K562 (cell line): ENCODE results near the gene ABLIM1. TPM values are rescaled to one million over a fixed set of nuclear protein-coding genes. Genes with fewer than 3 reads are reported as not detected.

Experiments used
- ATAC-seq: fragments of 200-7000 bp; cut with Tn5 transposase; 3 replicates; pipeline ENCODE4 v1.9.1; 2020; ENCODE audit warnings: moderate library complexity
- BruUV-seq: library from RNA; stranded (reverse); fragments of 400-500 nt; replicated peaks from 2 replicates; lab custom pipeline; 2021; lab: Mats Ljungman, UMichigan
- CTCF ChIA-PET: fragments of 300-600 bp; formaldehyde crosslinking; extraction: SDS; loops from one replicate; lab custom pipeline; 2021; ENCODE audit warnings: low intra/inter-chr PET ratio; lab: Yijun Ruan, JAX
- POLR2A ChIA-PET: fragments of 300-600, 350-650 bp; sonication (Branson Sonifier 250); formaldehyde crosslinking; extraction: SDS; loops from one replicate; lab custom pipeline; 2021; ENCODE audit warnings: antibody characterized with exemption, inconsistent platforms; lab: Yijun Ruan, JAX
- DNase-seq, 4 experiments: peaks; one replicate each; pipeline versions ENCODE4 v3.0.0 to v3.0.0-alpha.2; 2011 to 2018; ENCODE audit warnings: low spot score in 3 of 4, mixed read lengths in 3 of 4; ENCODE audit errors: extremely low read depth in 1 of 4
- FAIRE-seq: peaks from 2 replicates; lab custom pipeline; 2011; peaks lifted over from hg19 to GRCh38; lab: Jason Lieb, UNC
- H2AFZ ChIP-seq: 2 replicates; pipeline ENCODE4 v1.6.0; 2011; ENCODE audit warnings: low read depth, low read length, control low read depth, inconsistent platforms
- H3K27ac ChIP-seq: fragments of 200-600 bp; 3 replicates; pipeline ENCODE4 v1.8.0; 2011; ENCODE audit warnings: low read depth, mild to moderate bottlenecking, control low read depth, inconsistent platforms, low read length, moderate library complexity, mixed read lengths; ENCODE audit errors: extremely low read depth
- H3K27me3 ChIP-seq, 2 experiments: fragments of 300-600 bp in 1 of 2; 2 replicates in 1 of 2; 3 replicates in 1 of 2; pipeline versions ENCODE4 v1.6.0 to v1.8.0; 2011; ENCODE audit warnings: inconsistent platforms in 2 of 2, low read length in 2 of 2, mild to moderate bottlenecking in 1 of 2, mixed read lengths in 1 of 2, moderate library complexity in 1 of 2; ENCODE audit not compliant: control insufficient read depth in 2 of 2, insufficient read depth in 2 of 2
- H3K36me3 ChIP-seq: fragments of 300-600 bp; 3 replicates; pipeline ENCODE4 v1.8.0; 2011; ENCODE audit warnings: mild to moderate bottlenecking, low read length, inconsistent platforms; ENCODE audit not compliant: control insufficient read depth, insufficient read depth
- H3K4me1 ChIP-seq, 2 experiments: fragments of 200-600 bp in 1 of 2; replicated peaks in 1 of 2; 2 replicates in 1 of 2; 3 replicates in 1 of 2; pipeline versions ENCODE4 v1.5.1 to v1.8.0; 2011; ENCODE audit warnings: inconsistent platforms in 2 of 2, low read length in 2 of 2, mild to moderate bottlenecking in 1 of 2, mixed read lengths in 1 of 2, moderate library complexity in 1 of 2; ENCODE audit not compliant: control insufficient read depth in 2 of 2, insufficient read depth in 2 of 2
- H3K4me2 ChIP-seq: 2 replicates; pipeline ENCODE4 v1.6.1; 2011; ENCODE audit warnings: low read length, control low read depth, inconsistent platforms, mixed read lengths; ENCODE audit not compliant: insufficient read depth
- H3K4me3 ChIP-seq: fragments of 200-600 bp; sonication (generic), shearing (Covaris generic); 2 replicates; pipeline ENCODE4 v1.5.1; 2016; ENCODE audit warnings: control low read depth, inconsistent platforms
- H3K79me2 ChIP-seq: fragments of 200-600 bp; 3 replicates; pipeline ENCODE4 v1.8.0; 2011; ENCODE audit warnings: low read length, inconsistent platforms; ENCODE audit not compliant: control insufficient read depth, insufficient read depth
- H3K9ac ChIP-seq, 2 experiments: 2 replicates each; pipeline versions ENCODE4 v1.6.0 to v1.6.1; 2011; ENCODE audit warnings: low read depth in 2 of 2, low read length in 2 of 2, control low read depth in 1 of 2, inconsistent platforms in 1 of 2, mild to moderate bottlenecking in 1 of 2, mixed read lengths in 1 of 2; ENCODE audit not compliant: insufficient read depth in 1 of 2
- H3K9me1 ChIP-seq: one replicate; pipeline ENCODE4 v1.6.0; 2011; ENCODE audit warnings: inconsistent platforms, mild to moderate bottlenecking, low read length, moderate library complexity; ENCODE audit not compliant: control insufficient read depth, insufficient read depth
- H3K9me3 ChIP-seq: replicated peaks from 2 replicates; pipeline ENCODE4 v1.5.1; 2011; ENCODE audit warnings: low read depth, low read length, inconsistent platforms; ENCODE audit not compliant: control insufficient read depth, insufficient read depth
- H4K20me1 ChIP-seq: replicated peaks from 2 replicates; pipeline ENCODE4 v1.6.1; 2011; ENCODE audit warnings: low read length, inconsistent platforms, mixed read lengths; ENCODE audit not compliant: control insufficient read depth, insufficient read depth
- ARHGAP35 ChIP-seq: fragments of 450-650 bp; IDR thresholded peaks from 2 replicates; pipeline ENCODE4 v1.6.1; 2018; ENCODE audit not compliant: partially characterized antibody
- BHLHE40 ChIP-seq: IDR thresholded peaks from 2 replicates; pipeline ENCODE4 v1.6.1; 2011; ENCODE audit warnings: low read length, improper control_type of control experiment
- C11orf30 ChIP-seq: fragments of 450-650 bp; IDR thresholded peaks from 2 replicates; pipeline ENCODE4 v1.6.1; 2016; ENCODE audit warnings: low read depth, mild to moderate bottlenecking
- CHD2 ChIP-seq: IDR thresholded peaks from 2 replicates; pipeline ENCODE4 v1.6.1; 2011; ENCODE audit warnings: low read depth, low read length
- CHD4 ChIP-seq: fragments of 200-600 bp; sonication (generic); IDR thresholded peaks from 3 replicates; pipeline ENCODE4 v1.6.1; 2012; ENCODE audit warnings: low read depth, mild to moderate bottlenecking, mixed read lengths, low read length, inconsistent platforms; ENCODE audit not compliant: insufficient read depth, insufficient replicate concordance, poor library complexity, severe bottlenecking
- LEF1 ChIP-seq: fragments of 450-650 bp; IDR thresholded peaks from 2 replicates; pipeline ENCODE4 v1.6.1; 2016; ENCODE audit warnings: mild to moderate bottlenecking
- MAFF ChIP-seq: IDR thresholded peaks from 2 replicates; pipeline ENCODE4 v1.6.1; 2012; ENCODE audit warnings: low read length, improper control_type of control experiment
- NR1H2 ChIP-seq: sonication (generic); formaldehyde crosslinking; IDR thresholded peaks from 2 replicates; pipeline ENCODE4 v1.4.0; 2020; ENCODE audit warnings: mild to moderate bottlenecking, missing genetic modification reagents
- SLC30A9 ChIP-seq: fragments of 250-450 bp; sonication (Bioruptor Pico); IDR thresholded peaks from 2 replicates; pipeline ENCODE4 v1.8.0; 2022; ENCODE audit warnings: mild to moderate bottlenecking, moderate library complexity
- SMAD4 ChIP-seq: fragments of 250-450 bp; sonication (Bioruptor Pico); conservative IDR thresholded peaks from 2 replicates; pipeline ENCODE4 v1.8.0; 2021; ENCODE audit warnings: inconsistent platforms, mild to moderate bottlenecking, moderate library complexity
- THRAP3 ChIP-seq: fragments of 450-650 bp; IDR thresholded peaks from 2 replicates; pipeline ENCODE4 v1.6.1; 2016; ENCODE audit warnings: mild to moderate bottlenecking, inconsistent platforms, borderline replicate concordance
- ZEB2 ChIP-seq: fragments of 450-650 bp; IDR thresholded peaks from 2 replicates; pipeline ENCODE4 v1.6.1; 2016
- ZNF551 ChIP-seq: fragments of 250-450 bp; sonication (Bioruptor Pico); IDR thresholded peaks from 2 replicates; pipeline ENCODE4 v1.5.0; 2021; ENCODE audit warnings: mild to moderate bottlenecking, moderate library complexity
- WGBS: fragments of 100-300 bp; shearing (Covaris generic); methylation state at CpG from one replicate; pipeline ENCODE4 v1.1.6; 2016; ENCODE audit warnings: low coverage, mixed read lengths; ENCODE audit not compliant: insufficient coverage; ENCODE audit errors: missing lambda C conversion rate; 5-methylcytosine and 5-hydroxymethylcytosine counted together
- in situ Hi-C: fragments of 300-500 bp; cut with MboI; formaldehyde crosslinking; loops from 4 replicates; pipeline ENCODE4 v1.15.0; 2018; ENCODE audit warnings: inconsistent platforms, mixed read lengths
- intact Hi-C: fragments of 100-400 bp; cut with micrococcal nuclease; formaldehyde crosslinking; loops from 2 replicates; pipeline ENCODE4 v1.14.2; 2022
- polyA plus RNA-seq, 8 experiments: library from polyadenylated mRNA; depleted of rRNA in 4 of 8; stranded (reverse) in 5 of 8; unstranded in 3 of 8; fragments of >200 nt; fragmentation: Nextera tagmentation in 2 of 8; fragmentation: Illumina TruSeq in 1 of 8; extraction: Ambion mirVana in 2 of 8; extraction: Trizol in 1 of 8; gene quantifications; 2 replicates each; pipeline versions ENCODE4 v1.2.1 to v1.2.3, GENCODE V29; 2011 to 2014; ENCODE audit warnings: inconsistent platforms in 1 of 8, missing spikeins in 1 of 8
- total RNA-seq, 7 experiments: library from RNA; depleted of rRNA in 6 of 7; stranded (reverse); fragments of >200 nt in 6 of 7; fragmentation: Illumina TruSeq in 2 of 7; extraction: Trizol in 2 of 7; gene quantifications; 2 replicates each; pipeline versions ENCODE4 v1.2.1 to v1.2.3, GENCODE V29; 2011 to 2021; ENCODE audit warnings: low replicate concordance in 1 of 7

ABLIM1 gene
- total and polyA plus RNA-seq, 9 of the 15 experiments (the other 6 are each of a cell fraction or from before 2014, with no cell fraction given) = 0.07 to 0.49 (median 0.14) TPM; not detected in 6

- Histone ChIP-seq H3K27me3 (peaks cover 0 to 4% of the 10 kb centered on the region in 2 experiments; a peak in 1 of 5 replicates), H2AFZ (no peak overlapping the region), H3K4me2 (no peak overlapping the region), H3K9me1 (no peaks in the 10 kb centered on the region), H3K4me1 (no peaks in the 10 kb centered on the region), H3K4me3 (no peak overlapping the region), H3K79me2 (no peaks in the 10 kb centered on the region), H4K20me1 (no peaks in the 10 kb centered on the region), H3K9ac (no peak overlapping the region), H3K36me3 (no peaks in the 10 kb centered on the region), H3K9me3 (no peaks in the 10 kb centered on the region), H3K27ac (no peak overlapping the region)
- TF ChIP-seq C11orf30 = no peak
- TF ChIP-seq SMAD4 (CRISPR knock-in tag) = no peak
- TF ChIP-seq THRAP3 = no peak
- TF ChIP-seq NR1H2 (CRISPR knock-in tag) = no peak
- no peak for TF ChIP-seq MAFF
- no peak for TF ChIP-seq CHD4
- TF ChIP-seq ARHGAP35 = no peak
- TF ChIP-seq CHD2 = no peak
- TF ChIP-seq LEF1 = no peak
- TF ChIP-seq SLC30A9 (CRISPR knock-in tag) = no peak
- no peak for TF ChIP-seq ZEB2
- no peak for TF ChIP-seq BHLHE40
- no peak for TF ChIP-seq ZNF551 (CRISPR knock-in tag)
- in situ Hi-C loops (no loop called here), intact Hi-C loops (no loop called here)
- WGBS = 3% methylated on average over 3 of the region's 3 CpGs
- ChIA-PET CTCF (no interaction called here), POLR2A (no interaction called here)
- no TSS peak for BruUV-seq
- ATAC-seq (no peak), DNase-seq (no peak), FAIRE-seq (no peak)
Observed at GRCh38 chr10:114491419-114491818, 166.7 kb downstream of the ABLIM1 start.
